Lower leg skin (tissue), 4 donors: ENCODE results near the gene DIO2. TPM values are rescaled to one million over a fixed set of nuclear protein-coding genes. Genes with fewer than 3 reads are reported as not detected.

Experiments used
- DNase-seq, 2 donors: peaks; one replicate each; pipeline ENCODE4 v3.0.0-alpha.2; 2019; ENCODE audit warnings: low spot score in 2 of 2
- H3K4me3 ChIP-seq: fragments of 200-600 bp; sonication (generic); 2 replicates; pipeline ENCODE4 v1.5.1; 2017; ENCODE audit warnings: mild to moderate bottlenecking, low read depth; ENCODE audit not compliant: poor library complexity, severe bottlenecking
- CTCF ChIP-seq, 3 donors: fragments of 450-650 bp; IDR thresholded peaks; one replicate each; pipeline ENCODE4 v1.5.1; 2016; ENCODE audit warnings: antibody characterized with exemption in 3 of 3, mild to moderate bottlenecking in 3 of 3, moderate library complexity in 2 of 3
- POLR2A ChIP-seq, 2 donors: fragments of 450-650 bp; IDR thresholded peaks; one replicate each; pipeline ENCODE4 v1.6.1; 2016 to 2017; ENCODE audit warnings: antibody characterized with exemption in 2 of 2, mild to moderate bottlenecking in 1 of 2, moderate library complexity in 1 of 2
- WGBS, 2 donors: methylation state at CpG; one replicate each; pipeline ENCODE4 v1.1.5; 2018; 5-methylcytosine and 5-hydroxymethylcytosine counted together
- intact Hi-C: fragments of 100-400 bp; cut with DNase I; formaldehyde crosslinking; loops from one replicate; pipeline ENCODE4 v1.15.0; 2023; ENCODE audit warnings: low total_unique reads
- total RNA-seq, 4 donors: library from RNA; depleted of rRNA; stranded (reverse); fragments of >200 nt; gene quantifications; one replicate each; pipeline ENCODE4 v1.1.0, GENCODE V29; 2016

DIO2 gene
- total RNA-seq, 4 donors from 2014 or later, result 2.8 to 16.5 (median 10.4) TPM

GRCh38 chr14:80200093-80200492 lies 11.2 kb downstream of the DIO2 start:
- DNase-seq, result no peak

GRCh38 chr14:80188571-80188970 lies 22.7 kb downstream of the DIO2 start:
- intact Hi-C loops, result no loop called here
- no peak overlapping the region for H3K4me3 ChIP-seq
- DNase-seq, result no peak
- WGBS, 2 donors, result 87% methylated on average over 6 of the region's 6 CpGs
- TF ChIP-seq CTCF (IDR thresholded peaks at IDR 0.05), result no peak

More at GRCh38 chr14:80200093-80200492, 11.2 kb downstream of the DIO2 start:
- intact Hi-C loops, result no loop called here
- WGBS, 2 donors, result 78 to 83% methylated on average over 4 of the region's 4 CpGs
- no peak for TF ChIP-seq POLR2A (IDR thresholded peaks at IDR 0.05)
- TF ChIP-seq CTCF (IDR thresholded peaks at IDR 0.05), result no peak
- no peak overlapping the region for H3K4me3 ChIP-seq

GRCh38 chr14:80186301-80186800 lies 25.0 kb downstream of the DIO2 start:
- 89 to 90% methylated on average over 9 of the region's 9 CpGs for WGBS, 2 donors
- DNase-seq, result no peak
- TF ChIP-seq CTCF (IDR thresholded peaks at IDR 0.05) (no peak), POLR2A (IDR thresholded peaks at IDR 0.05) (no peak)
- H3K4me3 ChIP-seq, result no peak overlapping the region
- intact Hi-C loops, result no loop called here

- DNase-seq, result no peak
- intact Hi-C loops, result no loop called here
- TF ChIP-seq POLR2A (IDR thresholded peaks at IDR 0.05), result no peak
- no peak for TF ChIP-seq CTCF (IDR thresholded peaks at IDR 0.05)
- no peak overlapping the region for H3K4me3 ChIP-seq
Measured at GRCh38 chr14:80176893-80177292, 34.4 kb downstream of the DIO2 start.

GRCh38 chr14:80172375-80173051 lies 38.8 kb downstream of the DIO2 start:
- intact Hi-C loops, result no loop called here
- DNase-seq, result no peak
- 82 to 90% methylated on average over 3 of the region's 3 CpGs for WGBS, 2 donors
- H3K4me3 ChIP-seq, result no peak overlapping the region
- TF ChIP-seq POLR2A (IDR thresholded peaks at IDR 0.05), result no peak
- no peak for TF ChIP-seq CTCF (IDR thresholded peaks at IDR 0.05)
